Kidney glomerular epithelial cell (primary cell): Measurements from ENCODE around the gene TIFAB.
A peak's percentile ranks its signal among the peaks of the same experiment; 100 is the strongest.

ENCODE experiments used
- DNase-seq: peaks from one replicate; lab custom pipeline; 2025; lab: John Stamatoyannopoulos, UW

TIFAB gene

DNA sequence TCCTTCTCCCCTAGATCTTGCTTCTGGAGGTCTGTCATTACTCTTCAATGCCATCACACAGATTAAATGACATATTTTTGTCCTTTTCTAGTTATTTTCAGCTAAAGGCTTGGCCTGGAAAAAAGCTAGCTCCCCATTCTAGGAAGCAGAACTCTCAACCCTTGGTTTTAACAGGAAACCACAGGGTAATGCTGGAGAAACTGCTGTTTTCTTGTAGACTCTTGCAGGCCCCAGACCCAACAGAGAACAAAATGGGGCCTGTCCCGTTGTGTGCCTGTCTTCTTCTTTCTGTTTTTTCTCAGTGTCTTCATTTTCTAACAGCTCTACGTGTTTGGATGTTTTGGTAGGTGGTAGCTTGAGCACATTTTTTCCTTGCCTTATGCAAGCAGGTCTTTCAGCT lies 26.5 kb downstream of the TIFAB start:
- no peak for DNase-seq

DNA sequence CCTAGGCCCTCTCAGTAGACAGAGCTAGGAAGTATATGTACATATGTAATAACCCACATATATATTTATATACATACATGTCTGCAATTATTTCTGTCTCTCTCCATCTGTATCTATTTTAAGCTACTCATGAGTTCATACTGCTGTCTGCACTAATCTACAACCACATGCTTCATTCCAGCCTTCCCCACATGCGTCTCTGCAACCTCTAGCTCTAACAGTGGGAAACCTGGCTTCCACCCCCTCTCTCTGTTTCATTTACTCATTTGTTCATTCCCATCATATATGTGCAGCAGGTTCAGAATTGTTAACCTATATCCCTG lies 28.3 kb downstream of the TIFAB start:
- no peak for DNase-seq

DNA sequence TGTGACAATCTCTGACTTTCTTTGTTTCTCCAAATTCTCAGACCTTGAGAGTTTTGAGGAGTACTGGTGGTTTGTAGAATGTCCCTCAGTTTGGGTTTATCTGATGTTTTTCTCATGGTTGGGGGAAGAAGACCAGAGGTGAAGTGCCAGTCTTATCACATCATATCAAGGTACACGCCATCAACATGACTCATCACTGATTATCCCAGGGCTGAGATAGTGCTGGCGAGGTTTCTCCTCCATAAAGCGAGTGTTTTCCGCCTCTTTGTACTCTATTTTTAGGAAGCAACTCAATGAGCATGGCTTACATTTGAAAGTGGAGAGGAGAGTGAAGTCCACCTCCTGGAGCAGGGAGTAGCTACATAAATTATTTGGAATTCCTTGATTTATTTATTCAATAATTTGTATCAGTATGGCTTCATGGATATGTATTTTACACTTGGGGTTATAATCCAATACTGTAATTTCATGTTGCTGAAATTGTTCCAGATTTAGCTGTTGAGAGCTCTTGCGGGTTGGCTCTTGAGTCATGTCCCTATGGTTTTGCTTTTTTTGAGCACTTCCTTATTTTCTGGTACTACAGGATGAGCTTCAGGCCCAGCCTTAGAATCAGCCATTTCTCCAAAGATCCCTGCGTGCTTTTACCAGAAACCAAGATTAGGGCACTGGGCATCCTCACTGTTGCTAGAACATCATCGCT lies 28.9 kb downstream of the TIFAB start:
- DNase-seq: no peak

DNA sequence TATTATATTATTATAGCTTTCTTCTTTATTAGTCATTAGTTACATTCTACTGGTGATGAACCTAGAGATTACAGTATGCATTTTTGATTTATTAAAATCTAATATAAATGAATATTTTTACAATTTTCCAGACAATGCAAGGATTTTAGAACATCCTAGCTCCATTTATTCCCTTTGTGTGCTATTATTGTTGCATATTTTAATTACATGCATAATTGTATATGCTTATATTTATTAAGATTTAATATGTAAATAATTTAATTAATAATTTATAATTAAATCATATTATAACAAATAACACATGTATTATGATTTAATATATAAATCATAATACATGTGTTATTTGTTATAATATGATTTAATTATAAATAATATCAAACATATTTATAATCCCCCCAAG lies 29.7 kb downstream of the TIFAB start:
- no peak for DNase-seq

DNA sequence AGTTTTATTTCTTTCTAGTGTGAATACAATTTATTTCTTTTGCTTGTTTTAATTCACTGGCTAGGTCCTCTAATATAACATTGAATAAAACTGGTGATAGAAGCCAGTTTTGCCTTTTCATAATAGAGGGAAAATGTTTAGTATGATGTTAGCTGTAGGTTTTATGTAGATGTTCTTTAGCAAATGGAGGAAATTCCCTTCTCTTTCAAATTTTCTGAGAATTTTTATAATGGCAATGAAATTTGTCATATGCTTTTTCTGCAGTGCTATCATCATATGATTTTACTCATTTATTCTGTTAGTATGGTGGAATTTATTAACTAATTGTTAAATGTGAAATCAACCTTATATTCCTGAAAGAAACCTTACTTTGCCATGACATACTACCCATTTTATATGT lies 35.1 kb downstream of the TIFAB start:
- no peak for DNase-seq

DNA sequence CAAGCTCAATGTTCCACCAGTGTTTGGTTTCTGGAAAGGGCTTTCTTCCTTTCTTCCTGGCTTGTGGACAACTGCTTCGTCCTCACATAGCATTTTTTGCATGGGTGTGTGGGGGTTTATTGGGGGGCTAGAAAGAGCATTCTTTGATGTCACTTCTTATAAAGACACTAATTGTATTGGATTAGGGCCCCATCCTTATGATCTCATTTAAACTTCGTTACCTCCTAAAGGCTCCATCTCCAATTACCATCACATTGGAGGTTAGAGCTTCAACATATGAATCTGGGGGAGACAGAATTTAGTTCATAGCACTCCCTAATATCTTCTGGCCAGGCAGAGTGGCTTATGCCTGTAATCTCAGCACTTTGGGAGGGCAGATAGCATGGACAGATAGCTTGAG lies 47.1 kb downstream of the TIFAB start:
- no peak for DNase-seq

DNA sequence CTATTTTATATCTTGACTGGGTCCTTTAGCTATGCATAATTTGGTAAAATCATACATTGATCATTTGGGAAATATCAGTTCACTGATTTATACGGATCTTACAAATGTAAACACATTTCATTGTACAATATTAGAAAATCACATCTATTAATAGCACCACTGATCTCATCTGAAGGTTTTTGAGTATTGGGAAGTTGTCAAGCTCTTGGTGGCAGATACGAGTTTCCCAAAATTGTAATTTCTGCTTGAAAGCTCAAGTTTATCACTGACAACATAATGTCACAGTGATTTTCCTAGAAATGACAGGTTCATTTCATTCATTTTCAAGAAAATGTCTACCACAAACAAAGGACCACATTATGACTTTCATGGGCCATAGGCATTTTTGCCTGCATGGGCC lies 50.1 kb downstream of the TIFAB start:
- no peak for DNase-seq

DNA sequence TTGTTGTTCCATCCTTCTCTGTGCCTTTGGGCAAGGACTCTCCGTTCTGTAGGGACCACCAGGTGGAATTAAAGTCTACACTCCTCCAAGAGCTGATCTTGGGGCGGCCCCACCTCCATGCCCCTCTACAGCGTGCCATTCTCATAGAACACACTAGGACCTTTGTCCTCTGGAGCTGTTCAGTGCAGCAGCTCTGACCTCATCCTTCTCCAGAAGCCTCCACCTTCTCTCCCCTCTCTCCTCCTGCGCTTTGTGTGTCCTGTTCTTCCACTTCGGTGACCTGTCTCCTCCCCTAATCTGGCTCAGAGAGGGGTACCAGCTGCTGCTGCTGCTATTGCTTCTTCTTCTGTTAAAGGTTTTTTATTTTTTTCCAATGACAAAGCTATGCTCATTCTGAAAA lies 51.3 kb downstream of the TIFAB start:
- no peak for DNase-seq

DNA sequence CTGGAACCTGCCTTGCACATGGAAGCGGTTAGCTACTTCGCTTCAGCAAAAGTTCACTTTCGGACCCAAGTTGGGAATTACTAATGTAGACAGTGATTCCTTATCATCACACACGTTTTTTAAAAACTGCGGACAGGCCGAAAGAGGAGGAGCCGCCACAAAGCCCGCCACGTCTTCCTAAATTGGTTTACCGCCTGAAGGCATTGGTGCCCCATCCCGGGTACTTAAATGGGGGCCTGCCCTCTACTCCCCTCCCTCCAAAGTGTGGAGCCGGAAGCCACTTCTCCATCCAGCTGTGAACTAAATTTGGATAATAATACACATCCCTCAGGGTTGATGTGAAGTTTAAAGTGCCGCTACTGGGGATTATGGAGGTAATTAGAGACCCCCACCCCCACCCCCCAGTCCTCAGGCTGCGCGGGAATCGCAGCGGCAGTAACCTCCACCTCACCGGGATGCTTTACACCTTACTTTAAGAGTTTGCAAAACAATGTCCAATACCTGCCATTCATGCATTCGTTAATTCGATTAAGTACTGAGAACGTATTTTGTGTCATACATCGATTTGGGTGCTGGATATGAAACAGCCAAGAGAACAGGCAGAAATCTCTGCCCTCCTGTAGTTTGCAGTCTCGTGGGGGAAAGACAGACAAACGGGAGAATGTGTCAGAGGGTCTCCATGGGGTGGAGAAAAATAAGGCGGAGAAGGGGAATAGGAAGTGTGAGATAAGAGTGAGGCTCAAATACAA lies 52.2 kb downstream of the TIFAB start:
- no peak for DNase-seq

DNA sequence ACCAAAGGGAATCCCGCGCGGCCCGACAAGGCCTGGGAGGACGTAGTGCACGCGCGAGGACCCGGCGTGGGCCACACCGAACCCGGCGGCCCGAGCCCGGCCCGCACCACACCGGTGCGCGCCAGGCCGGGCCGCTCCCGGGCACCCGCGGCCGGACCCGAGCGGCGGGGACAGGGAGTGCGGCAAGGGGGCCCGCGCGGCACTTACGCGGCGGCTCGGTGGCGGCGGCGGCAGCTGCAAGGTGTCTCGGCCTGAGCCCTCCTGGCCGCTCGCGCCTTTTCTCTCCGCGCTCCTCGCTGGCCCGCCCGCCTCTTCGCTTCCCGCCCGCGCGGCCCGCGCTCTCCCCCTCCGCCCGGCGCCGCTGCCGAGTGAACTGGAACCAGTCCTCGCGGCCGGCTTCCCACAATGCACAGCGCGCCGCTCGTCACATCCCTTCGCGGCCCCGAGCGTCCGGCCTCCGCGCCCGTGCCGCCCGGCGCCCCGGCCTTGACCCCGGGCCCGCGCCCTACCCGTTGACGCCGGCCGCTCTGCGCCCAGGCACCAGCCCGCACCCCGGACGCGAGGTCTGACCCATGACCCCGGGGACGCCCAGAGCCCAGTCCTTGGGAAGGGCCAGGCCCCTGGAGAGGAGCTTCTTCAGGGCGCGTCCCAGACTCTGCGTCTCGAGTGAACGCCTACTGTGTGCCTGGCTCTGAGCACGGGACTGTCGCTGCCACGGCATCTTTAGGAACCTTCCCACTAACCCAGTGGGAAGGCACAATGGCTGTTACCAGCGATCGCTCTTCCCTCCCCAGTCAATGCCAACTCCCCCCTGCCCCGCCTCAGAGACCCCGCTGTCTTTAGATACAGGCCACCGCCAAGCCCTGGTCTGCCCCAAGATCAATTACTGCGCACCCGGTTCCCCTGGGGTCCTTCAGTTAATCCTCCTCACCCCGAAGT lies 53.0 kb downstream of the TIFAB start, which contains the start of gene MACROH2A1:
Gene MACROH2A1 (minus strand): TSS at position 377 of the 939 bp plus-strand sequence. CDS start 10,138 bp downstream, outside the sequence.
- DNase-seq: peak; percentile 54

DNA sequence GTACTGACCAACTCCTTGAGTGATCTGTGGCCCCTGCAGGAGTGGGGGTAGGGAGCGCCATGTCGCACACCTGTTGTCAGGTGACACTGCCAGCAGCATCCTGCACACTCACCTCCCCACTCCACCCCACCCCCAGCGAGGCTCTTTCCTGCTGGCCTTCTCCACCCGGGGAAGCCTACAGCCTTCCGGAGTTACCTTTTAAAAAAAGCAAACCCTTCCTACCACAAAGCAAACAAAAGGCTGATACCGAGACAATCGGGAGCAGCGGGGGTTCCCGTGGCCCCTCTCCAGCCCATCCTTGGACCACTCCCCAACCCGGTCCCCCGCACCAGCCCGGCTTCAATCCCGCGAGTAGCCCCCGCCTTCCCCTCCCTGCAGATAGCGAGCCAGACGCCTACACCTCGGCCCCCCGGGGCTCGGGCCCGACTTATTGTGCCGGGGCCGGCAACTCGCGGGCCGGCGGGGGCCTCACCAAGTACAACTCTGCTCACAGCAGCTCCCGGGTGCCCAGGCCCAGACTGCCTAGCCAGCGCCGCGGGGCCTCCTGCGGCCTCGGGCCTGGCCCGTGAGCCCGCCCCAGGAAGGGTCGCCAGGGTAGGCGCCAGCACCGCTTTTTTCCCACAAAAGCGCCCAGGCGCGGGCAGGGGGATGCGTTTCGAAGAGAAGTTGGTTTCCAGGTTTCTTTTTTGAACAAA lies 53.8 kb downstream of the TIFAB start:
- DNase-seq: no peak
